ENCODE results near the gene MED22.

MED22 gene

DNA sequence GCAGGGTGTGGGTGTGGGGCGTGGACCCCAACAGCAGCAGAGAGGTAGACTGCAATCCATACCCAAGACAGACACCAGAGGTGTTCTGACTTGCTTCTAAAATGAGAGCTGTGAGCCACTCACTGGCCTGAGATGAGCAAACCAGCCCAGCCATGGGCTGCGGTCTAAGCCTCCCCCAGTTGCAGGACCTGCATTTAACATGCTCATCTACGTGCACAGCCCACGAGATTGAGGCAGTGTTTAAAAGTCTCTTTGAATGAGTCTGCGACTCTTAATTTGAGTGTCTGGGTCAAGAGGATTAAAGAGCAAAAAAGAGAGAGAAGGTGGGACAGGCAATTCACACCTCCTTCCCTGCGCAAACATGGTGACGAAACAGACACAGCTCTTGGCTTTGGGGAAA is 22.0 kb upstream of the MED22 start:
- H3K79me2 ChIP-seq (ENCODE audit: control insufficient read depth, low read length), result peaks cover 89% of the 10 kb centered on the region
- peak overlapping the region; percentile 71; the same call in 1 of the 2 replicates for H3K27ac ChIP-seq (ENCODE audit: low read depth, low read length)
- H3K27me3 ChIP-seq (ENCODE audit: control insufficient read depth, low read length), result no peaks in the 10 kb centered on the region
- H3K36me3 ChIP-seq (ENCODE audit: control insufficient read depth, low read length), result peaks cover 87% of the 10 kb centered on the region
- H3K4me3 ChIP-seq (ENCODE audit: low read length), result no peak overlapping the region; the same call in 1 of the 2 replicates
- peaks cover 47% of the 10 kb centered on the region for H3K4me1 ChIP-seq (ENCODE audit: control insufficient read depth, low read length)
- H3F3A ChIP-seq (ENCODE audit: control insufficient read depth, insufficient read depth), result peaks cover 5% of the 10 kb centered on the region; the same call in 1 of the 2 replicates
- H3K9me3 ChIP-seq (ENCODE audit: control insufficient read depth, insufficient read depth, low read length), result no peaks in the 10 kb centered on the region
- H4K20me1 ChIP-seq (ENCODE audit: control insufficient read depth, insufficient read depth, low read depth, low read length), result peaks cover 35% of the 10 kb centered on the region
- H3K4me2 ChIP-seq (ENCODE audit: low read length), result peak overlapping the region; percentile 76
- TF ChIP-seq, protein P1, sequence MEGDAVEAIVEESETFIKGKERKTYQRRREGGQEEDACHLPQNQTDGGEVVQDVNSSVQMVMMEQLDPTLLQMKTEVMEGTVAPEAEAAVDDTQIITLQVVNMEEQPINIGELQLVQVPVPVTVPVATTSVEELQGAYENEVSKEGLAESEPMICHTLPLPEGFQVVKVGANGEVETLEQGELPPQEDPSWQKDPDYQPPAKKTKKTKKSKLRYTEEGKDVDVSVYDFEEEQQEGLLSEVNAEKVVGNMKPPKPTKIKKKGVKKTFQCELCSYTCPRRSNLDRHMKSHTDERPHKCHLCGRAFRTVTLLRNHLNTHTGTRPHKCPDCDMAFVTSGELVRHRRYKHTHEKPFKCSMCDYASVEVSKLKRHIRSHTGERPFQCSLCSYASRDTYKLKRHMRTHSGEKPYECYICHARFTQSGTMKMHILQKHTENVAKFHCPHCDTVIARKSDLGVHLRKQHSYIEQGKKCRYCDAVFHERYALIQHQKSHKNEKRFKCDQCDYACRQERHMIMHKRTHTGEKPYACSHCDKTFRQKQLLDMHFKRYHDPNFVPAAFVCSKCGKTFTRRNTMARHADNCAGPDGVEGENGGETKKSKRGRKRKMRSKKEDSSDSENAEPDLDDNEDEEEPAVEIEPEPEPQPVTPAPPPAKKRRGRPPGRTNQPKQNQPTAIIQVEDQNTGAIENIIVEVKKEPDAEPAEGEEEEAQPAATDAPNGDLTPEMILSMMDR (IDR thresholded peaks at IDR 0.05; ENCODE audit: low read depth, low read length, poor library complexity, severe bottlenecking), result no peak
- no peak for TF ChIP-seq EZH2phosphoT487 (IDR thresholded peaks at IDR 0.05; ENCODE audit: borderline replicate concordance, low read length)
- no peaks in the 10 kb centered on the region for H3K9me2 ChIP-seq (replicated peaks; ENCODE audit: control insufficient read depth, low read length)

DNA sequence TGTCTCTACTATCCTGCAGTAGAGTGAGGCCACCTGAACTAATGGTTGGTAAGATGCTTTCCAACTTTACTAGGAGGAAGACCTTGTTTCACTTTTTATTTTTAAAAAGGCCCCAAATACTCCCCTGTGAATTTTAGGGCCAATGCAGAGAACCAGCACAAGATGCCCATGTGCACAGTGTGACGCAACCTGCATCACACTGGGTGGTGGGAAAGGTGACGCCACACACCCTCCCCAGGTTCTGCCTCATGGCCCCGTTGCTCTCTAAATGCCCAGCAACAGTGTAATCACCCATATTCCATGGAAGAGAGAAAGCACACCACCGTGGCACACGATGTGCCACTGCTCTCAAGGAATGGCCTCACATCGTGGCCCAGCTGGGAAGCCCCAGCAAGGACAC is 21.5 kb upstream of the MED22 start:
- TF ChIP-seq, protein P1 (IDR thresholded peaks at IDR 0.05; ENCODE audit: low read depth, low read length, poor library complexity, severe bottlenecking), result no peak
- no peak for TF ChIP-seq EZH2phosphoT487 (IDR thresholded peaks at IDR 0.05; ENCODE audit: borderline replicate concordance, low read length)
- Histone ChIP-seq H3K27ac (ENCODE audit: low read depth, low read length) (no peak overlapping the region), H3K9me2 (replicated peaks; ENCODE audit: control insufficient read depth, low read length) (no peaks in the 10 kb centered on the region), H3K9me3 (ENCODE audit: control insufficient read depth, insufficient read depth, low read length) (no peaks in the 10 kb centered on the region), H3F3A (ENCODE audit: control insufficient read depth, insufficient read depth) (peaks cover 5% of the 10 kb centered on the region; the same call in 1 of the 2 replicates), H3K36me3 (ENCODE audit: control insufficient read depth, low read length) (peaks cover 90% of the 10 kb centered on the region), H4K20me1 (ENCODE audit: control insufficient read depth, insufficient read depth, low read depth, low read length) (peaks cover 32% of the 10 kb centered on the region), H3K4me2 (ENCODE audit: low read length) (no peak overlapping the region), H3K4me3 (ENCODE audit: low read length) (no peak overlapping the region), H3K79me2 (ENCODE audit: control insufficient read depth, low read length) (peaks cover 84% of the 10 kb centered on the region), H3K27me3 (ENCODE audit: control insufficient read depth, low read length) (no peaks in the 10 kb centered on the region), H3K4me1 (ENCODE audit: control insufficient read depth, low read length) (peaks cover 44% of the 10 kb centered on the region)

DNA sequence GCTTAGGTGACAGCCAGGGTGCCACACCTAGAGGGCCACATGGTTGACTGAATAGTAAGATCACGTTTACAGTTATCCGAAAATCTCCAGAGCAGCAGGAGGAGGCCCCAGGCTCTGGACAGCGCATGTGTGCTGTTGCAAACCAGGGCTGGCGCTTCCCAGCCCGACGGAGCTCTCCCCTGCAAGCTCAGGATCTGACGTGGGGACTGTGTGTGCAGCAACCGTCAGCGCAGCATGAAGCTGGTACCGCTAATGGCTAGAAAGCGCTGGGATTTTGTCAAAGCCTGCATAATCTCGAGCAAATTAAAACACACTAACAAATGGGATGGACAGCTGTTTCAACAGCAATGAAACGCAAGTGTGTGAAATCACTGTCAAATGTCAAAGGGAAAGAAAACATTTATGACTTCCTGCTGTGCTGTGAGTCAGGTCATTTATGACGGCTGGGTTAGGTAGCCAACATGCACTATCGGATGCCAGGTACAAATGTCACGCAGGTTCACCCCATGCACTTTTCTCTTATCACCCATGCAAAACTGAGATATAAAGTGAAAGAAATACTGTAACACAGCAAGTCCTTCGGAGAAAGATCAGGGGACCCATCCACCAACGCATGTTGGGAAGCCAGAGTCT is 20.4 kb upstream of the MED22 start:
- Histone ChIP-seq H4K20me1 (ENCODE audit: control insufficient read depth, insufficient read depth, low read depth, low read length) (peaks cover 35% of the 10 kb centered on the region), H3K4me3 (ENCODE audit: low read length) (no peak overlapping the region), H3K9me3 (ENCODE audit: control insufficient read depth, insufficient read depth, low read length) (no peaks in the 10 kb centered on the region), H3K4me1 (ENCODE audit: control insufficient read depth, low read length) (peaks cover 38% of the 10 kb centered on the region), H3K4me2 (ENCODE audit: low read length) (no peak overlapping the region), H3K79me2 (ENCODE audit: control insufficient read depth, low read length) (peaks cover 73% of the 10 kb centered on the region), H3K36me3 (ENCODE audit: control insufficient read depth, low read length) (peaks cover 94% of the 10 kb centered on the region), H3F3A (ENCODE audit: control insufficient read depth, insufficient read depth) (peaks cover 5% of the 10 kb centered on the region; the same call in 1 of the 2 replicates), H3K27ac (ENCODE audit: low read depth, low read length) (no peak overlapping the region), H3K9me2 (replicated peaks; ENCODE audit: control insufficient read depth, low read length) (no peaks in the 10 kb centered on the region), H3K27me3 (ENCODE audit: control insufficient read depth, low read length) (no peaks in the 10 kb centered on the region)
- TF ChIP-seq, protein P1 (IDR thresholded peaks at IDR 0.05; ENCODE audit: low read depth, low read length, poor library complexity, severe bottlenecking), result no peak
- no peak for TF ChIP-seq EZH2phosphoT487 (IDR thresholded peaks at IDR 0.05; ENCODE audit: borderline replicate concordance, low read length)

All from DOHH2 (cell line).